ENCODE measurements around the gene MYCBP2.
A peak's percentile ranks its signal among the peaks of the same experiment; 100 is the strongest.
"Not testable (repeated sequence)": the region's sequence is repeated elsewhere in the genome, so short reads cannot be mapped to it uniquely, and the experiment has no call there.

MYCBP2 gene

GRCh38 chr13:77333594-77333993, 6.7 kb upstream of the MYCBP2 start:
- DNase-seq, result no peak

GRCh38 chr13:77331421-77331820, 4.5 kb upstream of the MYCBP2 start:
- DNase-seq, result no peak

GRCh38 chr13:77329911-77330584, 3.2 kb upstream of the MYCBP2 start:
- no peak for DNase-seq

GRCh38 chr13:77329133-77329910, 2.4 kb upstream of the MYCBP2 start:
- peak; percentile 44 to 76 (median 60) for DNase-seq

- no peak for DNase-seq
Measured at GRCh38 chr13:77328819-77329132, 1.9 kb upstream of the MYCBP2 start.

GRCh38 chr13:77325371-77325980, 1.4 kb downstream of the MYCBP2 start:
- DNase-seq, result no peak

GRCh38 chr13:77323858-77324257, 3.0 kb downstream of the MYCBP2 start:
- no peak for DNase-seq

- no peak for DNase-seq
Measured at GRCh38 chr13:77319536-77319935, 7.4 kb downstream of the MYCBP2 start.

- no peak for DNase-seq
Measured at GRCh38 chr13:77318741-77319140, 8.2 kb downstream of the MYCBP2 start.

- DNase-seq, result no peak
Measured at GRCh38 chr13:77316430-77316829, 10.5 kb downstream of the MYCBP2 start.

- not testable (repeated sequence) for DNase-seq
Measured at GRCh38 chr13:77315509-77315908, 11.4 kb downstream of the MYCBP2 start.

GRCh38 chr13:77313923-77314322, 13.0 kb downstream of the MYCBP2 start:
- DNase-seq, result no peak

- DNase-seq, result no peak
Measured at GRCh38 chr13:77312311-77312710, 14.6 kb downstream of the MYCBP2 start.

GRCh38 chr13:77310579-77311279, 16.2 kb downstream of the MYCBP2 start:
- DNase-seq, result no peak

GRCh38 chr13:77310161-77310560, 16.7 kb downstream of the MYCBP2 start:
- no peak for DNase-seq

GRCh38 chr13:77309254-77309653, 17.6 kb downstream of the MYCBP2 start:
- DNase-seq, result no peak

GRCh38 chr13:77306458-77306857, 20.4 kb downstream of the MYCBP2 start:
- DNase-seq, result no peak

- DNase-seq, result no peak
Measured at GRCh38 chr13:77305266-77305665, 21.6 kb downstream of the MYCBP2 start.

- DNase-seq, result no peak
Measured at GRCh38 chr13:77300176-77301037, 26.5 kb downstream of the MYCBP2 start.

- no peak for DNase-seq
Measured at GRCh38 chr13:77299587-77299986, 27.3 kb downstream of the MYCBP2 start.

GRCh38 chr13:77298426-77298825, 28.5 kb downstream of the MYCBP2 start:
- DNase-seq, result no peak

- no peak for DNase-seq
Measured at GRCh38 chr13:77291774-77292173, 35.1 kb downstream of the MYCBP2 start.

- no peak for DNase-seq
Measured at GRCh38 chr13:77290342-77290741, 36.6 kb downstream of the MYCBP2 start.
